GM13977 (cell line): ENCODE data around the gene GALNT17.

ENCODE experiments used
- DNase-seq: peaks from one replicate; pipeline ENCODE4 v3.0.0; 2012; ENCODE audit warnings: low spot score
- CTCF ChIP-seq: IDR thresholded peaks from 2 replicates; pipeline ENCODE4 v1.5.1; 2012; ENCODE audit warnings: mild to moderate bottlenecking, control low read depth; ENCODE audit not compliant: insufficient read depth; ENCODE audit errors: extremely low read depth, missing control alignments
- in situ Hi-C: fragments of 300-500 bp; cut with MboI; formaldehyde crosslinking; loops from one replicate; pipeline ENCODE4 v1.12.0; 2022; ENCODE audit warnings: low sequenced_read_pairs, low pct_unique_long_range_greater_than_20kb, mixed read lengths, inconsistent platforms; ENCODE audit not compliant: unreplicated experiment

GALNT17 gene

DNA sequence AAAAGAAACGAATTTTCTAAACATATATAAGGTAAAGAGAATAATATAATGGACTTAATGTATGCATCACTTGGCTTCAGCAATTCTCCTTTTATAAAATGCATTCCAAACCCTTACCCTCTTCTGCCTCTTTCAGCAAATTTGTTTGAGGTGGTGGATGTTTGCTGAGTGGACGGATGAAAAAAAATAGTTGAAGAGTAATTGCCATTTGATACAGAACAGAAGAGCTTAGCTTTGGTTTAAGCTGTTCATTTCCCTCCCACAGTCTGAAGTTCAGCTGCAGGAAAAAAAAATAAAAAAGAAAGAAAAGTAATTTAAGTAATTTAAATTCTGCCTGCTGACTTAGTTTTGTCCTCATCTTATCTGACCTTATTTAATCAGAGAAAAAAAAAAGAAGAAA, 138.6 kb downstream of the GALNT17 start:
- DNase-seq = no peak
- in situ Hi-C loops = no loop called here
- no peak for TF ChIP-seq CTCF

- in situ Hi-C loops = no loop called here
- TF ChIP-seq CTCF = no peak
- DNase-seq = no peak
Observed at GRCh38 chr7:71271203-71271602, 139.3 kb downstream of the GALNT17 start.

DNA sequence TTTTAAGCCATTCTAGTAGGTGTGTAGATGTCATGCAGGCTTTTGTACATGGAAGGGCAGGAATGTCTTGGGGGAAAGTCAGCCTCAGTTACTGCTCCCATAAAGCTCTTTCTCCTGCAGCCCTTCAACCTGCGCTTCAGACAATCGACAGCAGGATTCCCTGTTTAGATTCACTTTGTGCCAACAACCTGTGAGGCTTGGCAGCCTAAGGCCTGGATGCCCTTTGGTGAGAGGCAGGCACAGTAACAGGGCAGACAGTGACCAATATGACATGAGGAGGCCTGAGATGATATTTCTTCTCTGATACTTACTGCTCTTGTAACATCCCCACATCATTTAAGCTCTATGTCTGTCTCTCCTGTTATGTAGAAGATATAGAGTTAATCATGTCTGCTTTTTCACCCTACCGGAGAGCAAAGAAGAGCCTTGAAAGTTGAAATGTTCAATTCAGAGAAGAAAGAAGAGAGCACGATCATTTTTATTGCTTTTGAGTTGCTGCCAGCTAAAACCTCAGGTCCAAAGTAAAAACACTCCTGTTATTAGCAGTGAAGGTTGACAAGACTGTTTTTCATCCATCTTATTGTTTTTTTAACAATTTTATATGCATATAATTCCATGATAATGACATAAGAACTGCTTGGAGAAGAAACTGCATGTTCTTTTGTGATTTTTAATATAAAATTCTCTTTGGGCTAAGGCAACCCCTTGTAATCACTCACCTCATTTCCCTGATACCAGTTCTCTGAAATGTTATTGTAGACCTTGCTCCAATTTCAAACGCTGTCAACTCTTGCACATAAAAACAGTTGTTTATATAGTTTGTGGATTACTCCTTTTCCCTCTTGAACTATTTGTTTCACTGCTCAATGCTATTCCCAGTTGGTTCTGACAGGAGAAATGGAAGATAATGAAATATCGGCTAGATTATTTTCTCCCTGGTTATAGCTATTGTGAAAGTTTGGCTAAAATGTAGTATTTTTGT, 140.9 kb downstream of the GALNT17 start:
- in situ Hi-C loops = no loop called here
- no peak for TF ChIP-seq CTCF
- no peak for DNase-seq

GRCh38 chr7:71278257-71278656, 146.3 kb downstream of the GALNT17 start:
- no peak for TF ChIP-seq CTCF
- DNase-seq = no peak
- in situ Hi-C loops = no loop called here

GRCh38 chr7:71281261-71281660, 149.3 kb downstream of the GALNT17 start:
- no peak for DNase-seq
- in situ Hi-C loops = no loop called here

GRCh38 chr7:71283802-71284201, 151.9 kb downstream of the GALNT17 start:
- DNase-seq = no peak
- in situ Hi-C loops = no loop called here
- no peak for TF ChIP-seq CTCF

More at GRCh38 chr7:71281261-71281660, 149.3 kb downstream of the GALNT17 start:
- TF ChIP-seq CTCF = no peak
